Activated B cell treated with CpG ODN at 0.5 μM for 24 hours (primary cell): ENCODE data around the gene CCSER2. TPM values are rescaled to one million over a fixed set of nuclear protein-coding genes. Genes with fewer than 3 reads are reported as not detected.

ENCODE experiments used
- ATAC-seq: fragments of 200-7000 bp; cut with Tn5 transposase; one replicate; pipeline ENCODE4 v1.10.0; 2021; ENCODE audit warnings: low read depth, mild to moderate bottlenecking, moderate library complexity
- CTCF ChIA-PET: fragments of 350-600 bp; sonication (Branson Sonifier 250); formaldehyde crosslinking; loops from one replicate; lab custom pipeline; 2021; ENCODE audit warnings: antibody characterized with exemption; lab: Charles Lee
- POLR2A ChIA-PET: fragments of 350-600 bp; sonication (Branson Sonifier 250); formaldehyde crosslinking; loops from one replicate; lab custom pipeline; 2021; ENCODE audit warnings: antibody characterized with exemption; lab: Charles Lee
- DNase-seq: peaks from one replicate; pipeline ENCODE4 v3.0.0; 2022
- H3K27ac Mint-ChIP-seq: one replicate; pipeline ENCODE4 v1.8.0; 2020; ENCODE audit warnings: mixed read lengths
- H3K27me3 Mint-ChIP-seq: one replicate; pipeline ENCODE4 v1.8.0; 2021; ENCODE audit warnings: mixed read lengths
- H3K36me3 Mint-ChIP-seq: one replicate; pipeline ENCODE4 v1.8.0; 2021; ENCODE audit warnings: low read depth, mixed read lengths
- H3K4me1 Mint-ChIP-seq: one replicate; pipeline ENCODE4 v1.8.0; 2021; ENCODE audit warnings: mixed read lengths
- H3K4me3 Mint-ChIP-seq: one replicate; pipeline ENCODE4 v1.8.0; 2020; ENCODE audit warnings: mild to moderate bottlenecking, mixed read lengths
- H3K9me3 Mint-ChIP-seq: one replicate; pipeline ENCODE4 v1.8.0; 2020; ENCODE audit warnings: mixed read lengths
- intact Hi-C: fragments of 100-400 bp; cut with micrococcal nuclease; formaldehyde crosslinking; loops from one replicate; pipeline ENCODE4 v1.15.1; 2024
- total RNA-seq: library from RNA; stranded (reverse); gene quantifications from 2 replicates; pipeline ENCODE4 v1.2.3, GENCODE V29; 2022
- TF ChIP-seq, protein P1 (sequence below): fragments of 200-600 bp; IDR thresholded peaks from one replicate; pipeline ENCODE4 v1.8.0; 2022; ENCODE audit warnings: antibody characterized with exemption, mild to moderate bottlenecking

CCSER2 gene
- total RNA-seq, 1 donor from 2014 or later, result 57.1 TPM

DNA sequence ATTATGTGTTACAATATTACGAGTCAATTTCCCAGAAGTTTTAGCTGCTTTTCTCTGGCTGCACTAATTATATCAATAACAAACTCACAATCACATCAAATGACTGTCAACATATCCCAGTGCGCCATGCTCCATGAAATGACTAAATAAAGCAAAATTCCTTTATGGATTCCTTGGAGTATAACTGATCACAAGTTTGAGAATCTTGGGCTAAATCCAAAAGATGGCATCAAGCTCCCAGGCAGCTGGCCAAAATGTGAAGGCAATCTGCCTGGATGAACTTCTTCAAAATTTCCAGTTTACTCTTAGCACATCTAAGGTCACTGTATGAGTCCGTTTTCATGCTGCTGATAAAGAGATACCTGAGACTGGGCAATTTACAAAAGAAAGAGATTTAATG, 210.8 kb downstream of the CCSER2 start:
- no peak for ATAC-seq
- Mint-ChIP-seq H3K4me1 (peaks cover 8% of the 10 kb centered on the region), H3K27me3 (peaks cover 36% of the 10 kb centered on the region), H3K9me3 (no peaks in the 10 kb centered on the region), H3K27ac (no peak overlapping the region), H3K36me3 (no peaks in the 10 kb centered on the region), H3K4me3 (no peak overlapping the region)
- TF ChIP-seq, protein P1, sequence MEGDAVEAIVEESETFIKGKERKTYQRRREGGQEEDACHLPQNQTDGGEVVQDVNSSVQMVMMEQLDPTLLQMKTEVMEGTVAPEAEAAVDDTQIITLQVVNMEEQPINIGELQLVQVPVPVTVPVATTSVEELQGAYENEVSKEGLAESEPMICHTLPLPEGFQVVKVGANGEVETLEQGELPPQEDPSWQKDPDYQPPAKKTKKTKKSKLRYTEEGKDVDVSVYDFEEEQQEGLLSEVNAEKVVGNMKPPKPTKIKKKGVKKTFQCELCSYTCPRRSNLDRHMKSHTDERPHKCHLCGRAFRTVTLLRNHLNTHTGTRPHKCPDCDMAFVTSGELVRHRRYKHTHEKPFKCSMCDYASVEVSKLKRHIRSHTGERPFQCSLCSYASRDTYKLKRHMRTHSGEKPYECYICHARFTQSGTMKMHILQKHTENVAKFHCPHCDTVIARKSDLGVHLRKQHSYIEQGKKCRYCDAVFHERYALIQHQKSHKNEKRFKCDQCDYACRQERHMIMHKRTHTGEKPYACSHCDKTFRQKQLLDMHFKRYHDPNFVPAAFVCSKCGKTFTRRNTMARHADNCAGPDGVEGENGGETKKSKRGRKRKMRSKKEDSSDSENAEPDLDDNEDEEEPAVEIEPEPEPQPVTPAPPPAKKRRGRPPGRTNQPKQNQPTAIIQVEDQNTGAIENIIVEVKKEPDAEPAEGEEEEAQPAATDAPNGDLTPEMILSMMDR, result no peak
- DNase-seq, result no peak
- POLR2A ChIA-PET, result no interaction called here
- intact Hi-C loops, result loop anchor here (5.0 kb wide), 1 partner anchor 392 kb away; no protein-coding TSS in a partner anchor
- CTCF ChIA-PET, result interaction anchor here (1.2 to 9.9 kb wide), 7 partner anchors 22 to 274 kb away, joined by 3 to 207 read pairs (median 4); no protein-coding TSS in a partner anchor

DNA sequence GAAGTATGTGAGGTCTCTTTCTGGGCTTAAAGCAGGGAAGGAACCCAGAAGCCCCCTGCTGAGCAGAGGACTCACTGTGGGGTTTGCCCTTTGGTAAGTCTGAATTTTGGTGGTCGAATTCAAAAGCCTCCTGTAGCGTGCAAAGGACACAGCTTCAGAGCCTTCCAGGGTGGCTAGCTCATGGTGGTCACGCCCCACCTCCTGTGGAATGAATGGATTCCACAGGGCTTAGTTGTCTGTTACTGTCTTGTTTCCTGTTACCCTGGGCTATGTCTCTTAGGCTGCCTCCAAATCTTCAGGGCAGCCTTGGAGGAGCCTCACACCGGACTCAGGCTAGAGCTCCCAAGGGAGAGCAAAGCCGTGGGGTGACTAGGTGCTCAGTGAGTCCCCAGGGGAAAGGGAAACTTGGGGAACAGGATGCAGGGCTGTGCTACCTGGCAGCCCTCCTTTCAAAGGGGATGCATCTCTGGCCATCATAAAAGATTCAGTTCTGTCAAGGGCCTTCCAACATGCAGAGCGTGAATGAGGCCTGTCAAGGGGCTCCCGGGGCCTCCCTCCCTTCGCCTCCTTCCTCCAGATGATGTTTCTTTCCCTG, 211.7 kb downstream of the CCSER2 start:
- no peaks in the 10 kb centered on the region for H3K9me3 Mint-ChIP-seq
- intact Hi-C loops, result loop anchor here (1.0 kb wide), 1 partner anchor 1837 kb away; no protein-coding TSS in a partner anchor
- CTCF ChIA-PET, result interaction anchor here (0.7 to 9.9 kb wide), 12 partner anchors 8 to 1838 kb away, joined by 3 to 207 read pairs (median 4); no protein-coding TSS in a partner anchor

DNA sequence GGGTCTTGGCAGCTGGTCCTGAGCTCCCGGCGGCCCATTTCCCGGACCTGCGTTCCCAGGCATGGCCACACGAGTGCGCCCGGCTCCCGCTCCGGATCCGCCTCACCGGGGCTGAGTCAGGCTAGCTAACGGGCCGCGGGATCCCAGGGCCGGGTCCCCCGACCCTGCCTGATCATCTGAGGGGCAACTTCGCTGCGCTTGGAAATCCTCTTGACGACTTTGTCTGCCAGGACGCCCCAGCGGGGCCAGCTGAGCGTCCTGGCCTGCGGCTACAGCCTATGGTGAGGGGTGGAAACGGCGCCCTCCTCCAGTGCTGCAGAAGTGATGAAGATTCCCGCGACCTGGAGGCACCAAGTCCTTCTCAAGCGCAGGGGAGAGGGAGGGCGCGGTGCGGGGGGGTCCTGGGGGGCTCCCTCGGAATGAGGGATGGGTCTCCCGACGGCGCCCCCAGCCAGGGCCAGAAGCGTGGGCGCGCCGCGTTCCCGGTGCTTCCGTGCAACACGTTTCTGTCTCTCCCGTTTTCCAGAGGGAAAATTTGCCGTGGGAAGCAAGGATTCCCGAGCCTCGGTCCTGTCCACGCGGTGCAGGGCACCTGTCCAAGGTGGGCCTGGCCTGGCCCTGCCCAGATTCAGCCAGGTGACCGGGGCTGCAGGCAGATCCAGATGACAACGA, 212.4 kb downstream of the CCSER2 start:
- ATAC-seq, result peak; percentile 72
- Mint-ChIP-seq H3K36me3 (no peaks in the 10 kb centered on the region), H3K4me3 (peak overlapping the region; percentile 57), H3K27me3 (peaks cover 33% of the 10 kb centered on the region), H3K4me1 (peaks cover 8% of the 10 kb centered on the region), H3K9me3 (no peaks in the 10 kb centered on the region), H3K27ac (no peak overlapping the region)
- peak; percentile 46 for DNase-seq
- TF ChIP-seq, protein P1, result no peak
- ChIA-PET CTCF (interaction anchor here (0.7 to 9.9 kb wide), 11 partner anchors 8 to 1837 kb away, joined by 3 to 207 read pairs (median 4); no protein-coding TSS in a partner anchor), POLR2A (no interaction called here)
- intact Hi-C loops, result loop anchor here (1.0 kb wide), 1 partner anchor 1837 kb away; no protein-coding TSS in a partner anchor

More for the DNA sequence above, 211.7 kb downstream of the CCSER2 start:
- DNase-seq (no peak), ATAC-seq (no peak)
- TF ChIP-seq, protein P1, result no peak
- Mint-ChIP-seq H3K27ac (no peak overlapping the region), H3K4me1 (peaks cover 8% of the 10 kb centered on the region), H3K4me3 (no peak overlapping the region), H3K27me3 (peaks cover 34% of the 10 kb centered on the region), H3K36me3 (no peaks in the 10 kb centered on the region)
- POLR2A ChIA-PET, result no interaction called here

DNA sequence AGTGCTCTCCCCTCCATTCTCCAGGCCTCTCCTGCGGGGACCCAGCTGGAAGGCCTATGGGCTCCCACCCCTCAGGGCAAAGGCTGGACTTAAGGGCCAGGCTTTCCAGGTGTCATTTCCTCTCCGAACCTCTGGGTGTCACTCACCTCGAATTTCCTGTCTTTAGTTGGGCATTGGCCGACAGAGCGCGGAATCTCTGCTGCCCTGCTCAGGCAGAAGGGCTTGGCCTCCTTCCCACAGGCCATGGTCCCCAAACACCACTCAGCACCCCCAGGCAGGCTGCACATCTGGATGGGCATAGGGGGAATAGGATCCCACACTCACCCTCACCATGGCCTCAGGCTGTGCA, 212.9 kb downstream of the CCSER2 start:
- H3K27me3 Mint-ChIP-seq, result peaks cover 33% of the 10 kb centered on the region
- CTCF ChIA-PET, result interaction anchor here (9.9 kb wide), 1 partner anchor 276 kb away, joined by 207 read pairs; no protein-coding TSS in a partner anchor
- H3K9me3 Mint-ChIP-seq, result no peaks in the 10 kb centered on the region
- intact Hi-C loops, result no loop called here
- peaks cover 8% of the 10 kb centered on the region for H3K4me1 Mint-ChIP-seq
- ATAC-seq, result no peak
- no peak for DNase-seq
- H3K27ac Mint-ChIP-seq, result no peak overlapping the region
- POLR2A ChIA-PET, result no interaction called here
- H3K4me3 Mint-ChIP-seq, result peak overlapping the region; percentile 57
- TF ChIP-seq, protein P1, result no peak
- H3K36me3 Mint-ChIP-seq, result no peaks in the 10 kb centered on the region
